Urothelium cell line (cell line): Measurements from ENCODE around the gene CCNF.
A peak's percentile ranks its signal among the peaks of the same experiment; 100 is the strongest.

ENCODE experiments used
- DNase-seq: peaks from one replicate; pipeline ENCODE4 v3.0.0; 2011; ENCODE audit warnings: low spot score, mixed read lengths
- FAIRE-seq: peaks from 2 replicates; lab custom pipeline; 2011; peaks lifted over from hg19 to GRCh38; lab: Jason Lieb, UNC

Gene CCNF

DNA sequence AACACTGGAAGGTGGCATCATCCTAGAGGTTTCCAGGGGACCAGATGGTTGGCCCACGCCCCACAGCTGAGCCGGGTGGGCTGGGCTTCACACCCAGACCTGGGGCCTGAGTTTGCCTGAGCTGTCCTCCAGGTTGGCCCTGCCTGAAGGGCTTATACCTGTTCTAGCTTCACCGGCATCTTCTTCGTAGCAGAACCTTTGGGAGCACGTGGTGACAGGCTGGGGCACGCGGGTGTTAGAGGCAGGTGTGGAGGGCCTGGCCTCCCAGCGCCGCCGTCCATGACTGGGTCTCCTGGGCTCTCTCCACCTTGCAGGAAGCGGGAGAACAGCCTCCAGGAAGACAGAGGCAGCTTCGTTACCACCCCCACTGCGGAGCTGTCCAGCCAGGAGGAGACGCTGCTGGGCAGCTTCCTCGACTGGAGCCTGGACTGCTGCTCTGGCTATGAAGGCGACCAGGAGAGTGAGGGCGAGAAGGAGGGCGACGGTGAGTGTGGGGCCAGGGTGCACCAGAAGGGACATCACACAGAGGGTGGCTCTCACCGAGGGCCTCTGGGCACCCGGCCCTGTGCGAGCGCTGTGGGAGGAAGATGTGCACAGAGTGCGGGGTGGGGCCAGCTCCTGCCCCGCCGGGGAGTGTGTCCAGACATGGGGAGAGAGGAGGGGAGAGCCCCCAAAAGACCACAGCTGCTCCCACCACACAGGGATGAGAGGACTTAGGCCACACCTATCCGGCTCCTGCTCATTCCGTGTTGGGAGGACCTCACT is 26.0 kb downstream of the CCNF start:
- DNase-seq (no peak), FAIRE-seq (no peak)

DNA sequence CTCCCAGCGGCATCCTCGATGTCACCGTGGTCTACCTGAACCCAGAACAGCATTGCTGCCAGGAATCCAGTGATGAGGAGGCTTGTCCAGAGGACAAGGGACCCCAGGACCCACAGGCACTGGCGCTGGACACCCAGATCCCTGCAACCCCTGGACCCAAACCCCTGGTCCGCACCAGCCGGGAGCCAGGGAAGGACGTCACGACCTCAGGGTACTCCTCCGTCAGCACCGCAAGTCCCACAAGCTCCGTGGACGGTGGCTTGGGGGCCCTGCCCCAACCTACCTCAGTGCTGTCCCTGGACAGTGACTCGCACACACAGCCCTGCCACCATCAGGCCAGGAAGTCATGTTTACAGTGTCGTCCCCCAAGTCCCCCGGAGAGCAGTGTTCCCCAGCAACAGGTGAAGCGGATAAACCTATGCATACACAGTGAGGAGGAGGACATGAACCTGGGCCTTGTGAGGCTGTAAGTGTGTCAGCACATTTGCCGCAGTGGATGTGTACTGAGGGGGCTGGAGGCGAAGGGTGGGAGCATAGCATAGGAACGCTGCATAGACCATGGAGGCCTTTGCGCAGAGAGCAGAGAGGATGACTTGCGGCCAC is 27.4 kb downstream of the CCNF start:
- FAIRE-seq, result no peak

DNA sequence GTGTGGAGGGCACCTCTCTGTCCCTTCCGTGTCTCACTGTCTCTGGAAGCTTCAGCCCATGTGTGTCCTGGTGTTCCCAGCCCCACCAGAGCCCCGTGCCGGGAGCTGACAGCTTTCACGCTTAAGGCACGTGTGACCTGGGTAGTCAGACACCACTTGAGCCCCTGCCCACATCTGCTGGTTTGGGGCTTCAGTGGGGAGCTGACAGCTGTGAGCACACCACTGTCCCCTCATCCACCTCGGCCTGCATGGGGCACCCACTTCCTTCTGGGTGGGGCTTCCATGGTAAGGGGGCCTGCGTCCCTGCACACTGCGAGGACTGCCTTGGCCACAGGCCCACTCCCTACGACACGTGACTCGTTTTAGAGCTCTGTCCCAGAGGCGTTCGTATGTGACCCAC is 28.0 kb downstream of the CCNF start:
- DNase-seq (no peak), FAIRE-seq (no peak)

More for the DNA sequence above, 27.4 kb downstream of the CCNF start:
- DNase-seq, result no peak

DNA sequence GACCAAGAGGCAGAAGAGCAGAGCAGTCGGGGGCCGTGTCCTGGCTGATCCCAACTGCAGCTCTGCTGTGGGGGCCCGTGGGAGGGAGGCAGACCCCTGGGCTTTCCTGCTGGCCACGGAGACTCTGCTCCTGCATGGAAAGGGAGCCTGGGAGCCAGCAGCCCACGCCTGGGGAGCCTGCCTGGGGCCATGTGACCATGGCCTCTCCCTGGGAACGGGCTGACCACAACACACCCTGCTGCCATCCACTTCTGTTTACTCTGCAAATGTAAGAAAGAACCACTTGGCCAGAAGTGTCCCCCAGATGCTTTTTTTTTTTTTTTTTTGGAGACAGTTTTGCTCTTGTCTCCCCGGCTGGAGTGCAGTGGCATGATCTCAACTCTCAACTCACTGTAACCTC is 28.7 kb downstream of the CCNF start:
- FAIRE-seq (no peak), DNase-seq (no peak)

DNA sequence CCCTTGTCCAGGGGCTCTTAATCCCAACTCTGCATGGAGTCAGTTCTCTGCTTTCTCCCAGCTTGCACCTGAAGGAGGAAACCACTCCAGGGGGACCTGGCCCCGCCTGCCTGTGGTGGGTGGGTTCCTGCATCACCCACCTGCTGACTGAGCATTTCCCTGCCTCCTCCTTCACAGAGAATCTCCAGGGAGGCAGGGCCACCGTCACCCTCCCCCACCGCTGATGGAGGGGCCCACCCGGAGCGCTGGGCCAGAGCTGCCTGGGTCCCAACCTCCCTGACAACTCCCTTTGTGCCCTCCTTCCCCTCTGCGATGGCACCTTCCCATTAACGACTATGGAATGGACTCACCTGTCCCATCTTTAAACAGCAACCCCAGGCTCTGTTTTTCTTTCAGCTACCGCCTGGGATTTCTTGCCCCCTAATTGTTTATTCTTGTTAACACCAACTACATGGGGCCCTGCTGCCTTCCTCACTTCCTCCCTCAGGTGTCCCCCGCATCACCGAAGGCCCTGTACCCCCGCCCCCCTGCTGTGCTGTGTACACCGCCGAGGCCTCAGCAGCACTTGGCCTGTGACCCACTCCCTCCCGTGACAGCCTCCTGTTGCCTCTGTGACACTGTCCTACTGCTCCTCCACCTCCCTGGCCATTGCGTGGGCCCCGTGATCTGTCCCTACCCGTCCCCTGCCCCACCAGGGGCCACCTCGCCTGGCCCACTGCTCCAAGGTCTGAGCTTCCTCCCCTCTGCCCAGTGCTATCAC is 29.8 kb downstream of the CCNF start:
- DNase-seq (no peak), FAIRE-seq (no peak)

DNA sequence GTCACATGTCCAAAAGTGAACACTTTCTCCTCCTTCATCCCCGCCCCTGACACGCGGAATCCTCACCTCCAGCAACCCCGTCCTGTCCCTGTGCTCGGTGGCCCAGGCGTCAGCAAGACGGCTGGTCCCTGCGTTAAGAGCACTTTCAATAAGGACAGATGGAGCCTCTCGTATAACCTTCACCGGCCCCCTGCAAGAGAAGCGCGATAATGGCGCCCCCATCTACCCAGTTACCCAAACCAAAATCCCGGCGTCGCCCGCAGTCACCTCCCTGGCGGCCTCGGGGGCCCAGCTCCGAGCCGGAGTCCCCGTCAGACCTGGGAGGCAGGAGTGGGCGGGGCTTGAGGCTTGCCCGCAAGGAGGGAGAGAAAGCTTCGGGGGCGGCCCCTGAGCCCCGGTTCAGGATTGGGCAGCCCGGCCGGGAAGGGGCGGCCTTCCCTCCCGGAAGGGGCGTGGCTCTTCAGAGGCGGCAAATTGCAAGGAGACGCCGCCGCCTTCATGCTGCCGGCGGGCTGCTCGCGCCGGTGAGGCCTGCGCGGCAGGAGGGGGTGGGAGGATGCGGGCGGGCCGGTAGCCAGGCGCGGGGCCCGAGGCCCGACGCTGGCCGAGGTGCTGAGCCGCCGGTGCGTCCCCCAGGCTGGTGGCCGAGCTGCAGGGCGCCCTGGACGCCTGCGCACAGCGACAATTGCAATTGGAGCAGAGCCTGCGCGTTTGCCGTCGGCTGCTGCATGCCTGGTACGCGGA is 30.6 kb downstream of the CCNF start, which contains the start of gene TEDC2:
TEDC2 (plus strand) TSS at position 463 of the 744 bp plus-strand sequence; CDS start at position 499, 36 bp downstream.
- FAIRE-seq, result peak; percentile 93

DNA sequence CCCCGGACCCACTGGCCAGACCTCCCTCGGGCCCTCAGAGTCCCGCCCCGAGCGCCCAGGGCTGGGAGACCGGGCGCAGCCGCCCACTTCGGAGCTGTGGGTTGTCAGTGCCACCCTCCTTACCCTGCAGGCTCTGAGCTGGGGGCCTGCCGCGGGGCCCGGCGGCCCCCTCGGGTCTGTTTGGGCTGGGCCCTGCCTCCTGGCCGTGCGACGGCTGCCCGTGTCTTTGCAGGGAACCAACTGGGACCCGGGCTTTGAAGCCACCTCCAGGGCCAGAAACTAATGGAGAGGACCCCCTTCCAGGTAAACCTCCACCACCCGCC is 31.1 kb downstream of the CCNF start:
- no peak for FAIRE-seq
- no peak for DNase-seq

More for the DNA sequence above, 30.6 kb downstream of the CCNF start, which contains the start of gene TEDC2:
- peak; percentile 99 for DNase-seq

DNA sequence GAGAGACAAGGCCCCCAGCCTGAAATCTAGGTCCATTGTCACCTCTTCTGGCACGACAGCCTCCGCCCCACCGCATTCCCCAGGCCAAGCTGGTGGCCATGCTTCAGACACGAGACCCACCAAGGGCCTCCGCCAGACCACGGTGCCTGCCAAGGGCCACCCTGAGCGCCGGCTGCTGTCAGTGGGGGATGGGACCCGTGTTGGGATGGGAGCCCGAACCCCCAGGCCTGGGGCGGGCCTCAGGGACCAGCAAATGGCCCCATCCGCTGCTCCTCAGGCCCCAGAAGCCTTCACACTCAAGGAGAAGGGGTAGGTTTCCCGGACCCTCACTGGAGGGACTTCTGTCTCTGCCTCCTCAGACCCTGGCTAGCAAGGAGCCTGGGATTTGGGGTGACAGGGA is 31.7 kb downstream of the CCNF start:
- no peak for FAIRE-seq
- no peak for DNase-seq

DNA sequence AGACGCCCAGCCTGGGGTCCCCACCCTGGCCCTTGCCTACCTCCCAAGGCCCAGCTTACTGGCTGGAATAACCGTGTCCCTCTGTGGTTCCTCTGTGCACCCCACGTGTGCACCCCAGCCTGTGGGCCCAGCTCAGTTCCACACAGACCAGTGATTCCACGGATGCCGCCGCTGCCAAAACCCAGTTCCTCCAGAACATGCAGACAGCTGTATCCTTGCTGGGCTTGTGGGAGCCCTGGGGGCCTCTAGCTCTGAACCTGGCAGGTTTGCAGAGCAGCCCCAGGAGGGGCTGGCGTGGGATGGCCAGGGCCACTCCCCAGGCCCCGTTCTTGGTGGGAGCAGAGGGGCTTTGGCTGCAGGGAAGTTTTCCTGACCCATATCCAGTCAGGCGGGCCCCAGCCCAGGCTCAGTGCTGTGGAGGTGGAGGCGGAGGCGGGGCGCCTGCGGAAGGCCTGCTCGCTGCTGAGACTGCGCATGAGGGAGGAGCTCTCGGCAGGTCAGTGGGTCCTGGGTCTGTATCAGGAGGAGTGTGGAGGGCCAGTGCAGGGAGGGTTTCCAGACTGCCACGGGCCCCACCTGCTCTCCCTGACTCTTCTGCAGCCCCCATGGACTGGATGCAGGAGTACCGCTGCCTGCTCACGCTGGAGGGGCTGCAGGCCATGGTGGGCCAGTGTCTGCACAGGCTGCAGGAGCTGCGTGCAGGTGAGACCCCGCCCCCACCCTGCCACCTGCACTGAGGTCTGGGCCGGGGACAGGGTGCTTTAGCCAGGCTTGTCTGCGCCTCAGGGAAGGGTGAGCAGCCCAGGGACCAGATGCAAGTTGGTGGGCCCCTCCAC is 33.0 kb downstream of the CCNF start:
- DNase-seq (no peak), FAIRE-seq (no peak)

DNA sequence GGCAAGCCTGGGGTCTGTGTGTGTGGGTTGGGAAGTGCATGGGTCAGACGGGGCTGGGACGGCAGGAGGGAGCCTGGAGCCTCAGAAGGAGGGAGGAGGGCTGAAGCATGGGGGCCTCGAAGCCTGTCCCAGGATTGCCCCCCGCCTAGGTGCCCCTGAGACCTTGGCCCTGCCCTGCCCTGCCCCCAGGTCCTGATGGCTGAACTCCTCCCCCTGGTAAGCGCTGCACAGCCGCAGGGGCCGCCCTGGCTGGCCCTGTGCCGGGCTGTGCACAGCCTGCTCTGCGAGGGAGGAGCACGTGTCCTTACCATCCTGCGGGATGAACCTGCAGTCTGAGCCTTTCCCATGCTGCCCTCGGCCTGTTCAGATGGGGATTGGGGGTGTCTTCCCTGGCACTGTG is 35.1 kb downstream of the CCNF start:
- DNase-seq (no peak), FAIRE-seq (no peak)

DNA sequence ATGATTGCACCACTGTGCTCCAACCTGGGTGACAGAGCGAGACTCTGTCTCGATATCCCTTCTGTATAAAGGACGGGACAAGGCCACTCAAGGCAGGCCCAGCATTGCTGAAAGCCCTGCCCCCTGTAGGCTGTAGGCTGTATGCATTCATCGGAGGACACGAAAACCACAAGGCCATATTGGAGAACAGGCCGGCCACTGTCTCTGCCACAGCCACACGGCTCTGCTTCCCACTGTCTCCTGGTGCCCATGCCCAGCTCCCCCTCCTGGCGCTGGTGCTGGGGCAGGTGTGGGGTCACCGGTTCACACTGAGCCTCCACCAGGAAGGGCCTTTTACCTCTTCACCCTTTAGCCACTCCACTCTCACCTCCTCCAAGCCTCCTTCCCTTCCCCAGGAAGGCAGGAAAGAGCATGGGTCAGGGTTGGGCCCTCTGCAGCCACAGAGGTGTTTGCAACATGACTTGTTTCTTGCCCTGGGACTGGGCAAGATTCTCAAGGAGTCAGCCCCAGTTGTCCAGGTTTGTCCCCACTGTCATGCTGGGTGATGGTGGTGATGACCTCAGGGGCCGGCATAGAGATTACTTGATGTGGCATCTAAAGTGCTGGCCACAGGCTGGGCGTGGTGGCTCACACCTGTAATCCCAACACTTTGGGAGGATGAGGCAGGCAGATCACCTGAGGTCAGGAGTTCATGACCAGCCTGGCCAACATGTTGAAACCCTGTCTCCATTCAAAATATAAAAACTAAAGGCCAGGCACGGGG is 36.6 kb downstream of the CCNF start:
- peak; percentile 55 for FAIRE-seq
- no peak for DNase-seq

DNA sequence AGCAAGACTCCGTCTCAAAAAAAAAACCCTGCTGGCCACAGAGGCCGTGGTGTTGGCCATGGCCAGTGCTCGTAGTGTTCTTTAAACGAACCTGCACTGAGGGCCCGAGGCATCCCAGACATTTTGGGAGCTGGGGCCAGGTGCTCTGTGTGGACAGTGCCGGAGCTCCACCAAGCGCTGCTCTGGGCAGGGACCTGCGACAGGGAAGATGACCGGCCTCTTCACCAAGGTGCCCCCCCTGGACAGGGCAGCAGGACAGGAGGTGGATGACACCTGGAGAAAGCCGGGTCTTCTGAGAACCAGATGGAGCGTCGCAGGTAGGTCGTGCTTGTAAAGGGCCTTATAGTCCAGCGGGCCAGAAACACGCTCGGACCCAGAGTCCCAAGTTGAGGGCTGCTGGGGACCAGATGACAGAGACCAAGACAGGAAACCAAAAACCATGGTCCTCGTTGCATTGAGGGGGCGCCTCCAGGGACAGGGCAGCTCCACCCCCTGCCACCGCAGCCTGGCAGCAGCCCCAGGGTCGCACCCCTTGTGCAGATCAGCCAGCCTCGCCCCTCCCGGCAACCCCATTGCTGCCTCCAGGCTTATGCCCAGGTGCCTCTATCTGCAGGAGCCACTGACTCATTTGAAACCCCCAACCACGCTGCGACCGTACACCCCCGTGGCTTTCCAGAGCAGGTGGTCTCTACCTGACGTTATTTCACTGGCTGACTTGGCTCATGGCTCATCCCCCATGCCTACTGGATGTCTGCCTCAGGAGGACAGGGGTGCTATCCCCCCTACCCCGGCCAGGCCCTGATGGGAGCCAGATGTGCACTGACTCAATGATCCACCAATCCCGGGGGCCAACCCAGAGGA is 37.6 kb downstream of the CCNF start:
- FAIRE-seq (peak; percentile 44), DNase-seq (no peak)

DNA sequence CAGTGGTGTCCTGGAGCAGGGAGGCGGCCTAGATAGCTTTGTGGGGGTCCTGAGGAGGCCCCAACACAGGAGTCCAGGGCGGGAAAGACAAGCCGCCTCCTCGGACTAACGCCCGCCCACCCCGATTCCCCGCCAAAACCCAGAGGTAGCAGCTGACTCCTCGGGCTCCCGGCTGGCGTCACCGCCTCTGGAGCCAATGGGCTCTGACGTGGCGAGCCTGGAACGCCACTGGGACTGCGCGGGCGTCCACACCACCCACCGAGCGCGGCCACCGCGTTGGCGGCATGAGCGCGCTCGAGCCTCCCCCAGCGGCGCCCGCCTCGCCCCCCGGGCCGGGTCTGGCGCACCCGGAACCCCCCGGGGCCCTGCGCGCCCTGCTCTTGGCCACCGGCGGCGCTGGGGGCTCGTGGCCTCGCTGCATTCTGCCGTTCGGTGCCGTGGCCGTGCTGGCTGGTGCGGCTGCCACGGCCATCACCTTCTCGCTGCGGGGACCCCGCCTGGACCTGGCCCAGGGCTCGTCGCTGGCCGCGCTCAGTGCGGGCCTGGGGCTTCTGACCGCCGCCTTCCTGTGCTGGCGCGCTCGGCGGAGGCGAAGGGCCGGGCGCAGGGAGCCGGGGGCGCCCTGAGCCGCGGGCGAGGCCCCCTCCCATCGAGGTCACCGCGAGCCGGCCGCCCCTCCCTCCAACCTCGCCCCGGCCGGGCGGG is 38.4 kb downstream of the CCNF start:
- no peak for FAIRE-seq
- no peak for DNase-seq

DNA sequence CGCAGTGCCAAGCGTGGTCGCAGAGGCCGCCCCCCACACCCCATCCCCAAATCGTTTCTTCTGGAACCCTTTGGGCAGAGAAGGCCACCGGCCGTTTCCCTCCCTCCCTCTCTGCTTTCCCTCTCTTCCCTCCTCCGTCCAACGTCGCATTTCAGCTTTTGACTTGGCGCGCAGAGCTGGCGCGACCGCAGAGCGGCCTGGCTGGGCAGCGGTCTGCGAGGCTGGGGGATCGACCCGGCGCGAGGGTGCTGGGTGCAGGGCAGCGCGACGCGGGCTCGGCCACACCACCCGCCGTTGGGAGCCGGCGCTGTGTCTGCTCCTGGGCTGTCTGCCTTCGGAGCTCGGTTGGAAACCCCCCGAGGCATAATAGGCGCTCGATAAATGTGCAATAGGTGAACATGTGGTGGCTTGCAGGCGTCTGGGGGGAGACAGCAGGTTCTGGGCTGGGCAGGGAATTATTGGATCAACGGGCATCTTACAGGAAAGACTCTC is 39.0 kb downstream of the CCNF start:
- no peak for DNase-seq
- no peak for FAIRE-seq

DNA sequence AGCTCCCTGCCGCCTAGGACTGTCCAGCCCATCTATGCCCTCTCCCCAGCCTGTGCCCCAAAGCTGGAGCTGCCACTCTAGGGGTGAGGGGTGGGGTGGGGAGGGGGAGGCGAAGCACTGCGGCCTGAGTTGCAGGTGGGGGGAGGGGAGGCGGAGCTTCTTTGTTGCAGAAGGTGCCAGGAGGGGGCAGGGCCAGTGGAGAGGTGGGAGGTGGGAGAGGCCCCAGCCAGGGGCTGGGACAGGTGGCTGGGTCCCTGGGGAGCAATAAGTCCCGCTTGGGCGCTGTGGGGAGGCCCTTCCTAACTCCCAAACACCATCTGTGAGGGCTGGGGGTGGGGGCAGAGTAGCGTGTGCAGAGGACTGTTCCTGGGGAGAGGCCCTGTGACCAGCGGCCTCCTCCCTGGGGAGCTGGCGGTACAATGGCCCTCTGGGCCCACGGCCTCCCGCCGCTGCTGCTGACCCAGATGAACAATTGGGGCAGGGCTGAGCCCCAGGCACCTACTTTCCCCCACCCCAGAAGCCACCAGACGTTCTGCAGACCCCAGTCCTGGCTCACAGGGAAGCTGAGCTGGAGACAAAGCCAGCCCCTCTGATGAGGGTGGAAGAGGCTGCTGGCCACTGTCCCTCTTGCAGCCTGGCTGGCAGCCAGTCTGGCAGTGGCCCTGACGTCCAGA is 39.6 kb downstream of the CCNF start:
- FAIRE-seq (peak; percentile 9), DNase-seq (no peak)

DNA sequence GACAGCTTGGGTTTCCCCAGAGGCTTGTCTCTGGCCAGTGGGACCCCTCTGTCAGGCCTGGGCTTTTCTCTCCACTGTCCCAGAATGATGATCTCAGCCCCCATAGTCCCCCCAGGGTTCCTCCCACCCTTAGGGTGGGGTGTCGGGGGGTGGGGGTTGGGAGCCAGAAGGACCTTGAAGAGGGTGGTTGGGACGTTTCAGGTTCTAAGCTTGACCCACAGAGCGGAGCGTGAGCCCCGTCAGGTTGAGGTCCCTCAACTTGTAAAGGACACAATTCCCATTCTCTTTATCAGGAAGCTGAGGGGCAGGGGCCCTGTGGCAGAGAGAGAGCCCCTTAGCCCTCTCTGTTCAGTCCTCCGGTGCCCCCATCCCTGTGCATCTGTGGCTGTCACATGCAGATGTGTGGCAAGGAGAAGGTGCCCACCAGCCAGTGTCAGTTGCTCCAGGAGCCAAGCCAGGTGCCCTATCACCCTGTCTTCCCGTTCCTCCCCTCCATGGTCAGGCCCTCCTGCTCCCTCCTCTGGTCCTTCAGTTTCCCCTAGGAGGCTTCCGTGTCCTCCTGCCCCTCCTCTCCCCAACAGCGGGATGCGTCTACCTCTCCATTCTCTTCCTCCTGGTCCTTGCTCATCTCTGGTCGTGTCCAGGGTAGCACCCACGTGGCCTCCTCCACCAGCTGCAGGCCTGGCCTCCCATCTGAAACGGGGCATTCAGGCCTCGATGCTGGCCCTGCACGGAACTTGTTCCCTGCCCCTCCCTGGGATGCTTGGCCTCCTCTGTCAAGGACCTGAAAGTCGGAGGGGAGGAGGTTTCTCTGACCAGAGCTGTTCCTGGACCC is 40.4 kb downstream of the CCNF start:
- FAIRE-seq, result no peak

More for the DNA sequence above, 40.4 kb downstream of the CCNF start:
- no peak for DNase-seq
